ENCODE results near the gene GIPC2. TPM values are rescaled to one million over a fixed set of nuclear protein-coding genes. Genes with fewer than 3 reads are reported as not detected.

Gene GIPC2
- total RNA-seq, 1 donor from 2014 or later = 0.05 TPM

- intact Hi-C loops (cut with micrococcal nuclease) = no loop called here
Measured at GRCh38 chr1:78136680-78137079, 90.9 kb downstream of the GIPC2 start.

- intact Hi-C loops (cut with micrococcal nuclease) = loop anchor here (10.0 kb wide), 1 partner anchor 183 kb away; no protein-coding TSS in a partner anchor
Measured at GRCh38 chr1:78141531-78142231, 95.9 kb downstream of the GIPC2 start.

GRCh38 chr1:78142736-78143135, 97.0 kb downstream of the GIPC2 start:
- intact Hi-C loops (cut with micrococcal nuclease) = loop anchor here (10.0 kb wide), 1 partner anchor 182 kb away; no protein-coding TSS in a partner anchor

DNA sequence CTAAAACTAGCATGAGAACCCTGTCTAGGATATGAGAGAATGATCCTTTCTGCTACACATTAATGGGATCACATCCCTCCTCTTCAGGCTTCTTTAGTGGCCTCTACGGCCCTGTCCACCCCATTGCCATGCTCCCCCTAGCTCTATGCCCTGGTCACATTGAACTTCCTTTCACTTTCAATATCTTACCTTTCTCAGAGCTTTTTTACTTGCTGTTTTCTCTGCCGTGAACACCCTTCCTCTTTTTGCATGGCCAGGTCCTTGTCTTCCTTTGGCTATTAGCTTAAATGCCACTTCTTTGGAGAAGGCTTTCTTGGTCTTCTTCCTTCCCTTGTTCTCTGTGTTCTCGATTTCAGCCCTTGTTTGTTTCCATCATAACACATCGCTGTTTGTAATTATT, 97.4 kb downstream of the GIPC2 start:
- intact Hi-C loops (cut with micrococcal nuclease) = loop anchor here (10.0 kb wide), 1 partner anchor 182 kb away; no protein-coding TSS in a partner anchor

DNA sequence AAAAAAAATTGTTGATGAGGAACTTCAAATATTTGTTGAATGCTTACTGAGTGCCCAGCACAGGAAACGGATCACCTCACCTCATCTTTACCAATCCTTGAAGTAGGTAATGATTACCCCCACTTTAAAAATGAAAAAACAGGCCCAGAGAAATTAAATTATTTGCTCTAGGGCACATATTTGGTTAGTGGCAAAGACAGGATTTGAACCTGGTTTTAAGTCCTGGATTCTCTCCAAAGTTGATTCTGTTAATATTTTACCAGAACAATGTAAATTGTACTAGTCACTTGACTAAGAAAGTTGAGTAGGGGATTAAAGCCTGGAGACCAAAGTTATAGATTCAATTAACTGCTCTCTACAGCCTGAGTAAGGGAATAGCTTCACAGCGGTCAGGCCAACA, 97.9 kb downstream of the GIPC2 start:
- intact Hi-C loops (cut with micrococcal nuclease) = loop anchor here (2.0 to 10.0 kb wide), 2 partner anchors 181 to 533 kb away; no protein-coding TSS in a partner anchor

- intact Hi-C loops (cut with micrococcal nuclease) = loop anchor here (2.0 to 10.0 kb wide), 2 partner anchors 180 to 532 kb away; no protein-coding TSS in a partner anchor
Measured at GRCh38 chr1:78145105-78145580, 99.4 kb downstream of the GIPC2 start.

GRCh38 chr1:78146205-78146771, 100.5 kb downstream of the GIPC2 start:
- intact Hi-C loops (cut with micrococcal nuclease) = loop anchor here (10.0 kb wide), 1 partner anchor 179 kb away; no protein-coding TSS in a partner anchor

DNA sequence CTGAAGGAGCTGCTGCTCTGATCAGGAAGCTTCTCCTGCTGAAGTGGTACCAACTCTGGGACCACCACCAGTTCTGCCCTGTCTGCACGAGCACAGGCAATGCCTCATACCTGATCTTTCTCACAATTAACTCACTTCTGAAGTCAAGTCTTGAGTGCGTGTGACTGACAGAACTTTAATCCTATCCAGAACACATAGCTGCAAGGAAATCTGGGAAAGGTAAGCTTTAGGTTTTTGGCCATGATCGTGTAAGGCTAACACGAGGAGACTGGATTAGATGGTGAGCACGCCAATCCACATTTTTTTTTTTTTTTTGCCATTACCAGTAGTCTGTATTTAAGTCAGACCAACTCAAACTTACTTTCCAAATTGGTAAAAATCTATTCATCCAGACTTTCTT, 101.3 kb downstream of the GIPC2 start:
- intact Hi-C loops (cut with micrococcal nuclease) = loop anchor here (10.0 kb wide), 1 partner anchor 178 kb away; no protein-coding TSS in a partner anchor

GRCh38 chr1:78153092-78153736, 107.4 kb downstream of the GIPC2 start:
- intact Hi-C loops (cut with micrococcal nuclease) = no loop called here

GRCh38 chr1:78155121-78155520, 109.4 kb downstream of the GIPC2 start:
- intact Hi-C loops (cut with micrococcal nuclease) = no loop called here

GRCh38 chr1:78156805-78157521, 111.2 kb downstream of the GIPC2 start:
- intact Hi-C loops (cut with micrococcal nuclease) = no loop called here

GRCh38 chr1:78165816-78166215, 120.0 kb downstream of the GIPC2 start:
- intact Hi-C loops (cut with micrococcal nuclease) = no loop called here

DNA sequence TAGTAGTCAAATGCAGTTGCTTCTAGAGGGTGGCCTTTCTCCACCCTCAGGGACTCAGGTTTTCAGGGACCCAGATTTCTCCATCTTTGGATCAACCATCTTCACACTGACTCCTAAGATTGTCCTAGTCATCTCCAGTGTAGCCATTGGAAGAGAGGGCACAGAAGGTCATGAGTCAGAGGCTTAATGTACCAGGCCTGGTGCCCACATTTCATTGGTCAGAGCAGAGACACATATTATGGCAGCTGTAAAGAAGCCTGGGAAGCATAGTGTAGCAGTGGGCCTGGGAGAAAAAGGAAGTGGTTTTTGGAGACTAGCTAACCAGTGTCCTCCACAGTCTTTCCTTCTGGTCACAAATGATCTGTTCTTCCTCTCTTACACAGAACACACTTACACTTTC, 122.5 kb downstream of the GIPC2 start:
- intact Hi-C loops (cut with micrococcal nuclease) = no loop called here

GRCh38 chr1:78170859-78171258, 125.1 kb downstream of the GIPC2 start:
- intact Hi-C loops (cut with micrococcal nuclease) = no loop called here

DNA sequence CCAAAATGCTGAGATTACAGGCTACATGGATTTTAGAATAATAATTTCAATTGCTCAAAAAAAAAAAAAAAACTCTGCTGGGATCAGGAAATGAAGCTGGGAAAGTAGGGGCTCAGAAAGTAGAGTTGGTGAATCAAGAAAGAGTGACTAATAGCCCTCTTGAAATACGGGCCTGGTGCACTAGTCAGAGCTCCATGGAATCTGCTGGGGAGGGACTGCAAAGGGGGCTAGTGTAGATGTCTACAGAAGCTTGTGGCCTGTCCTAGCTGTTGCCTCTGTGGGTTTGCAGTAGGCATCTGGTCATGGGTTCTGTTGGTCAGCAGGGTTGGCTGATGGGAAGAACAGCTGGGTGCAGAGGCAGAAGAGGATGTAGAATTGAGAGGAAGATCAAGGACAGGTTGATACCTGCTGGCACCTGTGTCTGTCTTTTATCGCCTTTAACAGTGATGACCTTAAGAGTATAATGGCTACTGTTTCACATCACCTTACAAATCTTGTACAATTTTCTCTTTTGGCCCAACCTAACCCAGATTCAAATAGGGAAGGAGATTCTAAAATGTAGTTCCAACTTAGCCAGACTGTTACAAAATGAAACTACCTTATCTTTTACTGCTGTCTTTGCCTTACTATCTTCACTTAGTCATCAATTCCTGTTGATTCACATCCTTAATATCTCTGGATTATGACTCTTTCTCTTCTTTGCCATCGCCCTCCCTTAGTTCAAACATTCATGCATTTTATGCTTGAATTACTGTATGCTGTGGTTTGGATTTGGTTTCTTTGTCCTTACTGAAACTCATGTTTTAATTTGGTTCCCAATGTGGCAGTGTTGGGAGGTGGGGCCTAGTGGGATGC, 126.2 kb downstream of the GIPC2 start:
- intact Hi-C loops (cut with micrococcal nuclease) = no loop called here

DNA sequence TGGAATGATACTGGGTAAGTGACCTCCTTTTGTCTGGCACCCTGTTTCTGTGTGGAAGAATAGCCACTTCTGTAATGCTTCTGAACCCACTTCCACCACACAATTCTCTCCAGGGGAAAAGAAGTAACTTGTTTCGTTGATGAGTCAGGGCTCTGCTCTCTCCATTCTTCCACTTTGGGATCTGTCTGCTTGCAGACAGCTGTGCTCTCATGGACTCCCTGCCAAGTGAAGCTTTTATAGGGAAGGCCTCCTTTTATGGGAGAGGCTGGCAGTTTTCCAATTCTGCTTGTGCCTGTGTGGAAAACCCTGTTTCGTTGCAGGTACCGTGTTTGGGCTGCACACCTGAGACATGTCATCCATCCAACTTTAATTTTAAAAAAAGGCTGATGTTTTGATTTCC, 130.7 kb downstream of the GIPC2 start:
- intact Hi-C loops (cut with micrococcal nuclease) = no loop called here

DNA sequence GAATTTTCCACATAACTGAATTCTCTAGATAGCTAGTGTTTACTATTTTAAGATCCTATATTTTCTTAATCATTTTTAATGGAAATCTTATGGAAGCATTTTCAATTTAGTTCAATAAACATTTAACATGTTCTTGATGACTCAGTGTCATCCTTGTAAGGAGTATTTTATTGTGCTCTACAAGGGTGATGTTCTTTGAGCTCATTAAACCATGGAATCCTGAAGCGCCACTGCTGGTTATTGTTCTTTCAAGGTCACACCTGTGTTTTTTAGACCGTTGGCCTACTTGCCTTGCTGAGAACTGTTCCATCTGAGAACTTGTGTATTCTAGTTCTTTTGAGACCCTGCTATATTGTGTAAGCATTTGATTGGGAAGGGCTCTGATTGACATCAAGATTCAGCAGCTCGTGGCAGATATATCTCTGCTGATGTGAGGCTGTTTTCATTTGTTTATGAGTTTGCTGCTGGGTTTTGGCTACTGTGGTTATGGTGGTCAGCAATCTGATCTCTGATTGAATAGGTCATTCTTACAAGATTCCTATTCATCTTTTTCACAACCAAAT, 132.0 kb downstream of the GIPC2 start:
- intact Hi-C loops (cut with micrococcal nuclease) = no loop called here

DNA sequence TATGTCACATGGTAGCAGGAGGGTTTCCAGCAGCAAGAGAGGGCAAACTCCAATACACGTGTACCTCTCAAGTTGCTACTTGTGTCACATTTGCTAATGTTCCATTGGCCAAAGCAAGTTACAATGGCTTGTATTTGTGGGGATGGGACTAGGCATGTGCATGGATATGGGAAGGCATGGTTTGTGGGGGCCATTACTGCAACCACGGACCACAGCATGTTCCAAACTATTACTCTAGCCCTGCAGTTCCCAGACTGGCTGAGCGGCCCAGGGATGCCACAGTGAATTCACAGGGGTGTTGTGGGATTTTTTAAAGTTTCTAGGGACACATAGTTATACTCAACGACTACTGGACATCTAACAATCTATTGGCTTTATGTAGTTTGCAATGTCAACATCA, 133.1 kb downstream of the GIPC2 start:
- intact Hi-C loops (cut with micrococcal nuclease) = no loop called here

GRCh38 chr1:78184460-78185072, 138.8 kb downstream of the GIPC2 start:
- intact Hi-C loops (cut with micrococcal nuclease) = no loop called here

Data from T-helper 2 cell treated with Interferon-gamma antibody and Interleukin-4, amounts not matched to agents 100 ng/mL and 5 ng/mL, for 36 hours (primary cell).